Measurements from ENCODE around the gene KAT8.

- TF ChIP-seq CTCF (conservative IDR thresholded peaks at IDR 0.05; ENCODE audit: low read depth, low read length): no peak
- TF ChIP-seq EZH2 (IDR thresholded peaks at IDR 0.05; ENCODE audit: low read length, unreplicated experiment): no peak
Observed at GRCh38 chr16:31077592-31078396, 39.7 kb upstream of the KAT8 start.

All from PC-3 (cell line).